SU-DHL-6 (cell line): Measurements from ENCODE around the gene FGF9.

ENCODE experiments used
- EZH2phosphoT487 ChIP-seq: fragments of 200-600 bp; sonication (generic), shearing (Covaris generic); conservative IDR thresholded peaks from 2 replicates; pipeline ENCODE4 v1.6.1; 2018; ENCODE audit warnings: mild to moderate bottlenecking, antibody characterized with exemption, low read length, moderate library complexity, mixed read lengths
- TF ChIP-seq, protein P1 (sequence below): fragments of 200-600 bp; sonication (generic); IDR thresholded peaks from one replicate; pipeline ENCODE4 v1.5.1; 2017; ENCODE audit warnings: antibody characterized with exemption, mild to moderate bottlenecking, low read length, moderate library complexity; ENCODE audit not compliant: insufficient read depth, poor library complexity, severe bottlenecking

DNA sequence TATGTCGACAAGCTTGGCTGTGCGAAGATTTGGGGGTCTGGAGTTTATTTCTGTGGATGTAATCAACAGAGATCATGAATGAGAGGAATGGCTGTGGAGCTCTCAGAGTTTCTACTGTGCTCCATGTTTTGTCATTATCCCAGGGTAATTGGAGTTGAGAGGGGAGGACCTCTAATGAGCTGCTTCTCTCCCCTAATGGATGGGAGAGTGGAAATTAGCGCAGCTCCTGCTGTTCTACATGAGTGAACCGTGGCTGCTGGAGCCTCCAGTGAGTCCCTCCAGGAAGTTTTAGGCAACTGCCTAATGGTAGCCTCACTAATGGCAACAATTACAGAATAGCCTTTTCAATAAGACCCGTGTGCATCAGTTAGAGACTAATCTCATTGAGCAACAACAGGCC is 31.3 kb upstream of the FGF9 start:
- TF ChIP-seq, protein P1, sequence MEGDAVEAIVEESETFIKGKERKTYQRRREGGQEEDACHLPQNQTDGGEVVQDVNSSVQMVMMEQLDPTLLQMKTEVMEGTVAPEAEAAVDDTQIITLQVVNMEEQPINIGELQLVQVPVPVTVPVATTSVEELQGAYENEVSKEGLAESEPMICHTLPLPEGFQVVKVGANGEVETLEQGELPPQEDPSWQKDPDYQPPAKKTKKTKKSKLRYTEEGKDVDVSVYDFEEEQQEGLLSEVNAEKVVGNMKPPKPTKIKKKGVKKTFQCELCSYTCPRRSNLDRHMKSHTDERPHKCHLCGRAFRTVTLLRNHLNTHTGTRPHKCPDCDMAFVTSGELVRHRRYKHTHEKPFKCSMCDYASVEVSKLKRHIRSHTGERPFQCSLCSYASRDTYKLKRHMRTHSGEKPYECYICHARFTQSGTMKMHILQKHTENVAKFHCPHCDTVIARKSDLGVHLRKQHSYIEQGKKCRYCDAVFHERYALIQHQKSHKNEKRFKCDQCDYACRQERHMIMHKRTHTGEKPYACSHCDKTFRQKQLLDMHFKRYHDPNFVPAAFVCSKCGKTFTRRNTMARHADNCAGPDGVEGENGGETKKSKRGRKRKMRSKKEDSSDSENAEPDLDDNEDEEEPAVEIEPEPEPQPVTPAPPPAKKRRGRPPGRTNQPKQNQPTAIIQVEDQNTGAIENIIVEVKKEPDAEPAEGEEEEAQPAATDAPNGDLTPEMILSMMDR: no peak
- TF ChIP-seq EZH2phosphoT487: no peak
